ENCODE results near the gene NPLOC4. TPM values are rescaled to one million over a fixed set of nuclear protein-coding genes. Genes with fewer than 3 reads are reported as not detected.
"Not testable (repeated sequence)": the region's sequence is repeated elsewhere in the genome, so short reads cannot be mapped to it uniquely, and the experiment has no call there.

Gene NPLOC4
- total RNA-seq, 1 donor from 2014 or later: 106 TPM

- not testable (repeated sequence) for DNase-seq (ENCODE audit: low spot score)
These were observed 52.1 kb downstream of the NPLOC4 start for GRCh38 chr17:81584771-81585170.

- DNase-seq (ENCODE audit: low spot score): no peak
These were observed 53.1 kb downstream of the NPLOC4 start for GRCh38 chr17:81583589-81584342.

- DNase-seq (ENCODE audit: low spot score): no peak
These were observed 54.2 kb downstream of the NPLOC4 start for GRCh38 chr17:81582749-81583148.

GRCh38 chr17:81582341-81582740, 54.6 kb downstream of the NPLOC4 start:
- DNase-seq (ENCODE audit: low spot score): no peak

- no peak for DNase-seq (ENCODE audit: low spot score)
These were observed 55.2 kb downstream of the NPLOC4 start for GRCh38 chr17:81581758-81582157.

GRCh38 chr17:81580481-81580880, 56.4 kb downstream of the NPLOC4 start:
- DNase-seq (ENCODE audit: low spot score): no peak

GRCh38 chr17:81579821-81580321, 57.0 kb downstream of the NPLOC4 start:
- no peak for DNase-seq (ENCODE audit: low spot score)

GRCh38 chr17:81579298-81579697, 57.6 kb downstream of the NPLOC4 start:
- no peak for DNase-seq (ENCODE audit: low spot score)

- no peak for DNase-seq (ENCODE audit: low spot score)
These were observed 58.2 kb downstream of the NPLOC4 start for GRCh38 chr17:81578561-81579225.

GRCh38 chr17:81578038-81578441, 58.9 kb downstream of the NPLOC4 start:
- no peak for DNase-seq (ENCODE audit: low spot score)

- DNase-seq (ENCODE audit: low spot score): no peak
These were observed 59.5 kb downstream of the NPLOC4 start for GRCh38 chr17:81577278-81578000.

GRCh38 chr17:81576621-81577277, 60.2 kb downstream of the NPLOC4 start:
- no peak for DNase-seq (ENCODE audit: low spot score)

- no peak for DNase-seq (ENCODE audit: low spot score)
These were observed 61.1 kb downstream of the NPLOC4 start for GRCh38 chr17:81575836-81576235.

- DNase-seq (ENCODE audit: low spot score): no peak
These were observed 62.3 kb downstream of the NPLOC4 start for GRCh38 chr17:81574643-81574956.

- no peak for DNase-seq (ENCODE audit: low spot score)
These were observed 62.9 kb downstream of the NPLOC4 start for GRCh38 chr17:81573794-81574642.

GRCh38 chr17:81572563-81573168, 64.2 kb downstream of the NPLOC4 start:
- DNase-seq (ENCODE audit: low spot score): no peak

- no peak for DNase-seq (ENCODE audit: low spot score)
These were observed 65.9 kb downstream of the NPLOC4 start for GRCh38 chr17:81570964-81571363.

GRCh38 chr17:81569986-81570514, 66.9 kb downstream of the NPLOC4 start:
- no peak for DNase-seq (ENCODE audit: low spot score)

- DNase-seq (ENCODE audit: low spot score): no peak
These were observed 68.5 kb downstream of the NPLOC4 start for GRCh38 chr17:81568416-81568815.

GRCh38 chr17:81567191-81567590, 69.7 kb downstream of the NPLOC4 start:
- no peak for DNase-seq (ENCODE audit: low spot score)

All from ureter (tissue), 1 donor.